ENCODE results near the gene MAP4K2. TPM values are rescaled to one million over a fixed set of nuclear protein-coding genes. Genes with fewer than 3 reads are reported as not detected.

MAP4K2 gene
- polyA plus RNA-seq, 3 donors: 9.9 to 38.0 (median 12.6) TPM

DNA sequence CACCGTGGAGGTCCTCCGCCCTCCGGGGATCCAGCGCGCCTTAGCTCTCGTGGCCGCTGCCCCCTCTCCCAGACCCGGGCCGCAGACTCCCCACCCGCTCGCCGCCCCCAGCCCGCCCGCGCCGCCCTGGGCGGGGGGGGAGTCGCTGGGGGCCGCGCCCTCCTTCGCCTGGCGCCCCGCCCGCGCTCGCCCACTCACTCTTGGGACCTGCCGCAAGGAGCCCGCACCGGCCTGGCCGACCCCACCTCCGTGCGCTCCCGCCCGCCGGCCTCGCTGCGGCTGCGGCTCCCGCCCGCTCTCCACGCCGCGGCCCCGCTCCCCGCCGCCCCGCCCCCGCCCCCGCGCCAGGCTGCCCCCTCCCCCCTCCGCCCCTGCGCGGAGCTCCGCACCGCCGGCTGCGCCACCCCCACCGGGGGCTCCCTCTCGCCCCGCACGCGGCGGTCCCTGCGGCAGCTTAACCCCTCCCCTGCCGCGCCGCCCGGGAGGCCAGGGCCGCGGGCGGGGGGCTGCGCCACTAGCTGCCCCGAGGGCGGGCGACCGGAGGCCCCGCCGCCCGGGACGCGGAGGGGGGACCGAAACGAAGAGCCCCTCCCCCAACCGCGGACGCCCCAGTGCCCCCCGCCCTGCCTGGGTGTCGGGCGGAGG lies 58.3 kb downstream of the MAP4K2 start:
- Mint-ChIP-seq H3K9me3 (no peaks in the 10 kb centered on the region), H3K4me3 (peak overlapping the region; percentile 94 to 98), H3K4me1 (peaks cover 35% of the 10 kb centered on the region), H3K27me3 (ENCODE audit: low read depth in 3 of 3) (peaks cover 0 to 4% (median 0%) of the 10 kb centered on the region in 3 donors), H3K27ac (peak overlapping the region; percentile 95 to 99 (median 97)), H3K36me3 (peaks cover 15 to 20% of the 10 kb centered on the region in 2 donors)
- Histone ChIP-seq H3K27me3 (ENCODE audit: control insufficient read depth in 2 of 2, insufficient read depth in 2 of 2, low read length in 2 of 2) (no peaks in the 10 kb centered on the region), H3K4me3 (replicated peaks in 1 of 3; ENCODE audit: low read depth in 2 of 3, low read length in 3 of 3) (peak overlapping the region; percentile 71 to 95 (median 91)), H3K9me3 (replicated peaks in 1 of 2; ENCODE audit: control insufficient read depth in 1 of 2, insufficient read depth in 1 of 2, low read length in 2 of 2) (no peaks in the 10 kb centered on the region), H3K9ac (ENCODE audit: insufficient read depth, low read length, poor library complexity, severe bottlenecking) (peak overlapping the region; percentile 75), H4K20me1 (ENCODE audit: insufficient read depth, low read length) (peaks cover 35% of the 10 kb centered on the region), H3K27ac (ENCODE audit: low read depth in 1 of 2, low read length in 2 of 2) (peak overlapping the region; percentile 86 to 88), H3K4me2 (replicated peaks; ENCODE audit: extremely low read depth, low read length, poor library complexity, severe bottlenecking) (peak overlapping the region; percentile 99), H3K36me3 (replicated peaks in 1 of 2; ENCODE audit: control insufficient read depth in 1 of 2, insufficient read depth in 2 of 2, low read length in 2 of 2) (peaks cover 9 to 16% of the 10 kb centered on the region in 2 donors), H3K4me1 (ENCODE audit: control insufficient read depth in 1 of 2, insufficient read depth in 2 of 2, low read length in 2 of 2) (peaks cover 32 to 48% of the 10 kb centered on the region in 2 donors), H2AFZ (ENCODE audit: insufficient read depth, low read depth, low read length, poor library complexity, severe bottlenecking) (peak overlapping the region; percentile 74), H3K79me2 (ENCODE audit: insufficient read depth, low read length) (peaks cover 39% of the 10 kb centered on the region)
- intact Hi-C loops (cut with micrococcal nuclease): loop anchor here (2.0 kb wide), 2 partner anchors 26 to 28 kb away; no protein-coding TSS in a partner anchor
- TF ChIP-seq, protein P1, sequence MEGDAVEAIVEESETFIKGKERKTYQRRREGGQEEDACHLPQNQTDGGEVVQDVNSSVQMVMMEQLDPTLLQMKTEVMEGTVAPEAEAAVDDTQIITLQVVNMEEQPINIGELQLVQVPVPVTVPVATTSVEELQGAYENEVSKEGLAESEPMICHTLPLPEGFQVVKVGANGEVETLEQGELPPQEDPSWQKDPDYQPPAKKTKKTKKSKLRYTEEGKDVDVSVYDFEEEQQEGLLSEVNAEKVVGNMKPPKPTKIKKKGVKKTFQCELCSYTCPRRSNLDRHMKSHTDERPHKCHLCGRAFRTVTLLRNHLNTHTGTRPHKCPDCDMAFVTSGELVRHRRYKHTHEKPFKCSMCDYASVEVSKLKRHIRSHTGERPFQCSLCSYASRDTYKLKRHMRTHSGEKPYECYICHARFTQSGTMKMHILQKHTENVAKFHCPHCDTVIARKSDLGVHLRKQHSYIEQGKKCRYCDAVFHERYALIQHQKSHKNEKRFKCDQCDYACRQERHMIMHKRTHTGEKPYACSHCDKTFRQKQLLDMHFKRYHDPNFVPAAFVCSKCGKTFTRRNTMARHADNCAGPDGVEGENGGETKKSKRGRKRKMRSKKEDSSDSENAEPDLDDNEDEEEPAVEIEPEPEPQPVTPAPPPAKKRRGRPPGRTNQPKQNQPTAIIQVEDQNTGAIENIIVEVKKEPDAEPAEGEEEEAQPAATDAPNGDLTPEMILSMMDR (IDR thresholded peaks at IDR 0.05): no peak
- 0% methylated on average over 52 of the region's 89 CpGs for WGBS (ENCODE audit: insufficient coverage)
- no peak for DNase-seq

DNA sequence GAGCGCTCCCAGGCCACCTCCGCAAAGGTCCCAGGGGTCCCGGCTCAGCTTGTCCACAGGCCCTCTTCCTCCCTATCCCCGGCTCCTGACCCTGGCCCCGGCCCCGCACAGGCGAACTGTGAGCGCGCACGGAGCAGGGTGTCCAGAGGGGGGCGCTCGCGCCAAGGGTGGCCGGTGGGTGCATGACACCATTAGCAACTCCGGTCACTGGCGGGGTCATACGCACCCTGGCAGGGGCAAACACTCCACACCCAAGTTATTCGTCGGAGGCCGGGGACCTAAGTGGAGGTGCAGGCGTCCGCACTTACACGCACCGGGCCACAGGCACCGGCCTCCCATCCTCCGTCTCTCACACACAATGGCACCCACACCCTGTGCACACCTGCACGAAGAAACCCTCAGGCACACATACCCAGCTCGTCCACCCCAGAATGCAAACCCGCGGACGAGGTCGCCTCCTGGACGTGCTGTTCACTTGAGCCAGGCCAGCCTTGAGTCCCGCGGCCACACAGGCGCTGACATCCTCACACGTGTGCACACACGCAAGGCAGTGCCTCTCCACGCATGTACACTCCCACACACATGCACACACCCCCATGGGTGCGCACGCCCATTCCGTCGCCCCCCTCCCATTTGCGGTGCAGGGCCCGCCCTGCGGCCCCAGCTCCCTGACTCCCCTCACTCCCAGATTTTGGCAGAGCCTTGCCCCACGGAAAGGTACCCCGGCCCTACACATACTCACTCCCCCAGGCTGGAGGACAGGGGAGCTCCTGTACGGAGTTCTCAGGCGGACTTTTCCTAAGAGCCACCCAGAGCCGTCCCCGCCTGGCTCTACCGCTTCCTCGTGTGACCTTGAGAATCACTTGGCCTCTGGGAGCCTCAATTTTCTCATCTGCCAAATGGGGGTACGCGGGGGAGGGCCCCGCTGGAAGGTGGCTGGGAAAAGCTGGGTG lies 59.1 kb downstream of the MAP4K2 start, which contains the start of gene RASGRP2:
TSS of gene RASGRP2 (minus strand) at position 552 of the 953 bp plus-strand sequence. CDS start 1,276 bp downstream, outside the sequence.
- intact Hi-C loops (cut with micrococcal nuclease): loop anchor here (2.0 kb wide), 2 partner anchors 27 to 29 kb away; no protein-coding TSS in a partner anchor
- Histone ChIP-seq H4K20me1 (ENCODE audit: insufficient read depth, low read length) (peaks cover 43% of the 10 kb centered on the region), H3K4me3 (replicated peaks in 1 of 3; ENCODE audit: low read depth in 2 of 3, low read length in 3 of 3) (peak within 1 kb of the TSS; percentile 71 to 95 (median 91)), H3K27ac (ENCODE audit: low read depth in 1 of 2, low read length in 2 of 2) (peak within 1 kb of the TSS; percentile 84 to 86), H3K4me2 (replicated peaks; ENCODE audit: extremely low read depth, low read length, poor library complexity, severe bottlenecking) (peak within 1 kb of the TSS; percentile 99), H3K36me3 (replicated peaks in 1 of 2; ENCODE audit: control insufficient read depth in 1 of 2, insufficient read depth in 2 of 2, low read length in 2 of 2) (peaks cover 16 to 24% of the 10 kb centered on the region in 2 donors), H3K79me2 (ENCODE audit: insufficient read depth, low read length) (peaks cover 47% of the 10 kb centered on the region), H2AFZ (ENCODE audit: insufficient read depth, low read depth, low read length, poor library complexity, severe bottlenecking) (peak within 1 kb of the TSS; percentile 91), H3K9me3 (replicated peaks in 1 of 2; ENCODE audit: control insufficient read depth in 1 of 2, insufficient read depth in 1 of 2, low read length in 2 of 2) (no peaks in the 10 kb centered on the region), H3K27me3 (ENCODE audit: control insufficient read depth in 2 of 2, insufficient read depth in 2 of 2, low read length in 2 of 2) (no peaks in the 10 kb centered on the region), H3K9ac (ENCODE audit: insufficient read depth, low read length, poor library complexity, severe bottlenecking) (peak within 1 kb of the TSS; percentile 75), H3K4me1 (ENCODE audit: control insufficient read depth in 1 of 2, insufficient read depth in 2 of 2, low read length in 2 of 2) (peaks cover 32 to 48% of the 10 kb centered on the region in 2 donors)
- DNase-seq: peak; percentile 78 to 81 (median 80)
- Mint-ChIP-seq H3K4me3 (peak within 1 kb of the TSS; percentile 91 to 98), H3K27ac (peak within 1 kb of the TSS; percentile 92 to 97 (median 97)), H3K4me1 (peaks cover 35% of the 10 kb centered on the region), H3K9me3 (no peaks in the 10 kb centered on the region), H3K36me3 (peaks cover 23 to 28% of the 10 kb centered on the region in 2 donors), H3K27me3 (ENCODE audit: low read depth in 3 of 3) (peaks cover 0 to 4% (median 1%) of the 10 kb centered on the region in 3 donors)
- WGBS (ENCODE audit: insufficient coverage): under 1% methylated on average over 56 of the region's 57 CpGs
- TF ChIP-seq, protein P1 (IDR thresholded peaks at IDR 0.05): peak; percentile 68

Data from CD14-positive monocyte (primary cell).